NCI-H1417 treated with DMSO at 0.1 percent for 48 hours (cell line): ENCODE data around the gene GNMT.
"Not testable (repeated sequence)": the region's sequence is repeated elsewhere in the genome, so short reads cannot be mapped to it uniquely, and the experiment has no call there.

Experiments
- DNase-seq: peaks from one replicate; lab custom pipeline; 2025; lab: John Stamatoyannopoulos, UW

The GNMT gene

GRCh38 chr6:42978487-42978838 is 17.9 kb downstream of the GNMT start:
- no peak for DNase-seq

GRCh38 chr6:42978839-42979522 is 18.4 kb downstream of the GNMT start, which contains the start of gene PEX6:
PEX6 (minus strand) TSS chr6:42979181; CDS start chr6:42979150, 31 bp downstream.
- peak; percentile 44 for DNase-seq

DNA sequence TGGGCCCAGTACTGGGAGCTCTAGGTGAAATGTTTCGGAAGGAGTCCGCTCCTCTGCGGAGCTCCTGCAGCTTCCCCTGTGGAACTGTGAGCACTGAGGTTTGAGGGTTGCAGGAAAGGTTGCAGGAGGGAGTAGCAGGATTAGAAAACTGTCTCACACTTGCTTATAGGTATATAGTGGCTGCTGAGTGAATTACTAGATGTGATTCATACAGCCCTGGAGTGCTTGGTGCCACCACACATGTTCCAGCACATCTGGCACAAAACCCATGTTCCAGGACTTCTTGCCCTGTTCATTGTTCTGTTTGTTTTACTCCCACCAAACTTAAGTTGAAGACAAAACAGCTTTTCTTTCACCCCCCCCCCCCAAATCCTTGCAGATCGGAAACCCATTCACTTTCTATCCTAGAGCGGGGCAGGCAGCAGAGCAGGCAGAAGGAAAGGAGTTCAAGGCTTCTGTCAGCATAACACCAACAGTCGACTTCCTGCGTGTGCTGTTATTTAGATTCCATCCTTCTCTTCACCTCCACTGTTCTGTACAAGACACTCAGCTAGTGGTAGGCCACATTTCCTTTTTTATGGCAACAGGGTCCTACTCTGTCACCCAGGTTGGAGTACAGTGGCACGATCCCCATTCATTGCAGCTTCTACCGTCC is 19.1 kb downstream of the GNMT start:
- no peak for DNase-seq

DNA sequence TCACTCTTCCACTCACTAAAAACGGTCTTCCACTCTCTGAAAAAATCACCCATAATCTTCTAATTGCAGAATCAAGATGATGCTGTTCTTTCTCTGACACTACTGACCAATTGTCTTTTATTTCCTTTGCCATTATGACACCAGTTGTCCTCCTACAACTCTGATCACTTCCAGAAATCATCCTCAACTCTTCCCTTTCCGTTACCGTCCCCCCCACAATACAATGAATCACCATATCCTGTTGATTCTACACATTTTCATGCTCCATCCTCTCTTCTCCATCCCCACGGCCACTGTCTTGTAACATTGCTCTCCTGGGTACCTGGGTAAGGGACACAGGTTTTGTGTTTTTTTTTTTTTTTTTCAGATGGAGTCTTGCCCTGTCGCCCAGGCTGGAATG is 21.3 kb downstream of the GNMT start:
- DNase-seq = no peak

GRCh38 chr6:42984001-42984923 is 23.7 kb downstream of the GNMT start, which contains the start of gene PPP2R5D:
PPP2R5D (plus strand) TSS chr6:42984570; CDS start chr6:42984678, 108 bp downstream.
- DNase-seq = peak; percentile 92

GRCh38 chr6:42984924-42985475 is 24.4 kb downstream of the GNMT start:
- no peak for DNase-seq

GRCh38 chr6:42987533-42988451 is 27.2 kb downstream of the GNMT start:
- no peak for DNase-seq

GRCh38 chr6:42988486-42989020 is 28.0 kb downstream of the GNMT start:
- no peak for DNase-seq

GRCh38 chr6:42989923-42990322 is 29.4 kb downstream of the GNMT start:
- DNase-seq = no peak

- DNase-seq = no peak
Measured at GRCh38 chr6:42993445-42993844, 32.9 kb downstream of the GNMT start.

DNA sequence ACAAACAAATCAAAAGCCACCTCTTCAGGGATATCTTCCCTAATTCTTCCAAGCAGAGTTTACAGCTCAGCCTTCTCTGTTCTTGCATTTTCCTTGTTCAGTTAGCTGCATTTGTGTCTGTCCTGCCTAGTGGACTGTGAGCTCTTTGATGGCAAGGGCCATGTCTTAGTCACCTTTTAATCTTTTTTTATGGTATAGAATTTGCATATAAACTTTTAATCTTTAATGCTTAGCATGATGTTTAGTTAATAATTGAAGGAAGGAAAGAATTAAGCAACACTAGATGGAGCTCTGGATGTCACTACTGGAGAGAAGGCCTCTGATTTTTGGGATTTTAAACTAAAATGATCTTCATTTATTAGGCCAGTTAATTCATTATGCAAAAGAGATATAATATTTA is 36.0 kb downstream of the GNMT start:
- DNase-seq = no peak

DNA sequence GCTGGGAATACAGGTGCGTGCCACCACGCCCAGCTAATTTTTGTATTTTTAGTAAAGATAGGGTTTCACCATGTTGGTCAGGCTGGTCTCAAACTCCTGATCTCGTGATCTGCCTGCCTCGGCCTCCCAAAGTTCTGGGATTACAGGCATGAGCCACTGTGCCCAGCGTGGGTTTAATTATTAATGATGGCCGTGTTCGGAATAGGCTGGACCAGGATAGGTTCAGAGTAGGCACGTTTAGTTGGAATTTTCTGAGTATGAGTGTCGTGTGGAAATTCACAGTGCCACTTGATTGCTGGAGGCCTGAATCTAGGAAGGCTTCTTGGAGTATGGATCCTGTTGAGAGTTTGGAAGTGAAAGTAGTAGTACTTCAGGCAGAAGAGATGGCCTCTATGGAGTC is 37.7 kb downstream of the GNMT start:
- not testable (repeated sequence) for DNase-seq

DNA sequence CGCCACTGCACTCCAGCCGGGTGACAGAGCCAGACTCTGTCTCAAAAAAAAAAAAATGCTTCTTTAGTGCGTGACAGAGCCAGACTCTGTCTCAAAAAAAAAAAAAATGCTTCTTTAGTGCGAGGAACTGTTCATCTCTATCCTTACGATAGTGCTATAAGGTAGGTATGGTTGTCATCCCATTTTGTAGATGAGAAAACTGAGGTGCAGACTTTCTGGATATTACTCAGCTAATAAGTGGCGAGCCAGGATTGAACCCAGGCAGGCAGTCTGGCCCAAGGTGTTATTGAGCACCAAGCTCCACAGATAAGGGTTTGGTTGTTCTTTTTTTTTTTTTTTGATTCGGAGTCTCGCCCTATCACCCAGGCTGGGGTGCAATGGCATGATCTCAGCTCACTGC is 41.3 kb downstream of the GNMT start:
- DNase-seq = no peak

GRCh38 chr6:43005844-43006243 is 45.3 kb downstream of the GNMT start:
- DNase-seq = no peak

- no peak for DNase-seq
Measured at GRCh38 chr6:43006251-43006650, 45.7 kb downstream of the GNMT start.

- no peak for DNase-seq
Measured at GRCh38 chr6:43007126-43007525, 46.6 kb downstream of the GNMT start.

GRCh38 chr6:43009124-43009523 is 48.6 kb downstream of the GNMT start:
- DNase-seq = no peak

- no peak for DNase-seq
Measured at GRCh38 chr6:43011207-43011606, 50.7 kb downstream of the GNMT start.

DNA sequence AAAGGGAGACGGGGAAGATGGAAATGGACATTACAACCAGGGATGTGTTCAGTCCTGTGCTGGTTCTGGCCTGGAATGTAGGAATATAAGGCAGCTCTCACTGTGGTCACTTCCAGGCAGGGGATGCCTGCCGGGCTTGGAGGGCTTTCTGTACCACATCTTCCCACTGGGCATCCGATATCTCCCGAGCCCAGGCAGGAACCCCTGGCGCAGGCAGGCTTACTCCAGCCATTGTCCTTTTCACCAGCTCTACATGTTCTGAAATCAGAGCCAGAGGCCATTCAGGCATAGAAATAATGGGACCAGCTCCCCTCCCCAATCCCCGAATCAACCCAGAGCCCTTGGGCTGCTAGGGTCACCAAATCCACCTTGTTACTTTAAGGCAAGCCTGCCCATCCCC is 51.8 kb downstream of the GNMT start:
- no peak for DNase-seq

GRCh38 chr6:43013097-43013842 is 52.7 kb downstream of the GNMT start:
- no peak for DNase-seq
